Fibroblast of lung (primary cell): ENCODE data around the gene TPSG1. TPM values are rescaled to one million over a fixed set of nuclear protein-coding genes. Genes with fewer than 3 reads are reported as not detected.

Source experiments
- DNase-seq, 2 donors: peaks; one replicate each; pipeline versions ENCODE4 v3.0.0 to v3.0.0-alpha.2; 2010; ENCODE audit warnings: low read depth in 2 of 2
- H2AFZ ChIP-seq: 2 replicates; pipeline ENCODE4 v1.5.1; 2012; ENCODE audit warnings: low read length, control low read depth, inconsistent platforms
- H3K27ac ChIP-seq: 2 replicates; pipeline ENCODE4 v1.5.1; 2011; ENCODE audit warnings: low read length, control low read depth; ENCODE audit not compliant: insufficient read depth
- H3K27me3 ChIP-seq: 2 replicates; pipeline ENCODE4 v1.5.1; 2011; ENCODE audit warnings: mild to moderate bottlenecking, low read length; ENCODE audit not compliant: control insufficient read depth, insufficient read depth
- H3K36me3 ChIP-seq: 2 replicates; pipeline ENCODE4 v1.5.1; 2011; ENCODE audit warnings: low read length; ENCODE audit not compliant: control insufficient read depth, insufficient read depth
- H3K4me1 ChIP-seq: 2 replicates; pipeline ENCODE4 v1.5.1; 2011; ENCODE audit warnings: low read length; ENCODE audit not compliant: control insufficient read depth, insufficient read depth; ENCODE audit errors: extremely low read depth
- H3K4me2 ChIP-seq: 2 replicates; pipeline ENCODE4 v1.5.1; 2011; ENCODE audit warnings: low read length, control low read depth; ENCODE audit not compliant: insufficient read depth; ENCODE audit errors: extremely low read depth
- H3K4me3 ChIP-seq, 4 experiments: fragments of 200-600 bp in 1 of 4; sonication (generic) in 1 of 4; replicated peaks in 1 of 4; 2 replicates each; pipeline ENCODE4 v1.5.1; 2011 to 2016; ENCODE audit warnings: low read length in 4 of 4, low read depth in 3 of 4, mild to moderate bottlenecking in 3 of 4, control low read depth in 2 of 4, inconsistent platforms in 1 of 4, mixed read lengths in 1 of 4; ENCODE audit not compliant: insufficient read depth in 1 of 4; ENCODE audit errors: control extremely low read depth in 1 of 4
- H3K79me2 ChIP-seq: 2 replicates; pipeline ENCODE4 v1.5.1; 2012; ENCODE audit warnings: mild to moderate bottlenecking, low read length, inconsistent platforms; ENCODE audit not compliant: control insufficient read depth, insufficient read depth
- H3K9ac ChIP-seq: 2 replicates; pipeline ENCODE4 v1.5.1; 2011; ENCODE audit warnings: mild to moderate bottlenecking, low read length, control low read depth; ENCODE audit not compliant: insufficient read depth
- H3K9me3 ChIP-seq: 2 replicates; pipeline ENCODE4 v1.5.1; 2012; ENCODE audit warnings: low read depth, low read length; ENCODE audit not compliant: control insufficient read depth, insufficient read depth
- H4K20me1 ChIP-seq: 2 replicates; pipeline ENCODE4 v1.5.1; 2011; ENCODE audit warnings: low read length; ENCODE audit not compliant: control insufficient read depth, insufficient read depth; ENCODE audit errors: extremely low read depth
- EZH2 ChIP-seq: IDR thresholded peaks from 2 replicates; pipeline ENCODE4 v1.5.1; 2012; ENCODE audit warnings: low read length, control low read depth, mild to moderate bottlenecking; ENCODE audit errors: missing control alignments
- polyA plus RNA-seq, 2 donors: library from polyadenylated mRNA; depleted of rRNA in 1 of 2; stranded (reverse) in 1 of 2; unstranded in 1 of 2; fragments of >200 nt; gene quantifications; 2 replicates each; pipeline ENCODE4 v1.2.1, GENCODE V29; 2011 to 2012; ENCODE audit warnings: missing spikeins in 1 of 2
- total RNA-seq: library from RNA; depleted of rRNA; stranded (reverse); fragments of >200 nt; gene quantifications from 2 replicates; pipeline ENCODE4 v1.2.1, GENCODE V29; 2014
- TF ChIP-seq, protein P1 (sequence below), 2 donors: IDR thresholded peaks in 1 of 2; conservative IDR thresholded peaks in 1 of 2; 1 replicate in 1 of 2; 2 replicates in 1 of 2; pipeline ENCODE4 v1.5.1; 2011 to 2012; ENCODE audit warnings: low read length in 2 of 2, control low read depth in 1 of 2, inconsistent platforms in 1 of 2, low read depth in 1 of 2, mild to moderate bottlenecking in 1 of 2

The TPSG1 gene
- total and polyA plus RNA-seq, 2 donors (not counting 1 experiment from before 2014, with no cell fraction given), result not detected

DNA sequence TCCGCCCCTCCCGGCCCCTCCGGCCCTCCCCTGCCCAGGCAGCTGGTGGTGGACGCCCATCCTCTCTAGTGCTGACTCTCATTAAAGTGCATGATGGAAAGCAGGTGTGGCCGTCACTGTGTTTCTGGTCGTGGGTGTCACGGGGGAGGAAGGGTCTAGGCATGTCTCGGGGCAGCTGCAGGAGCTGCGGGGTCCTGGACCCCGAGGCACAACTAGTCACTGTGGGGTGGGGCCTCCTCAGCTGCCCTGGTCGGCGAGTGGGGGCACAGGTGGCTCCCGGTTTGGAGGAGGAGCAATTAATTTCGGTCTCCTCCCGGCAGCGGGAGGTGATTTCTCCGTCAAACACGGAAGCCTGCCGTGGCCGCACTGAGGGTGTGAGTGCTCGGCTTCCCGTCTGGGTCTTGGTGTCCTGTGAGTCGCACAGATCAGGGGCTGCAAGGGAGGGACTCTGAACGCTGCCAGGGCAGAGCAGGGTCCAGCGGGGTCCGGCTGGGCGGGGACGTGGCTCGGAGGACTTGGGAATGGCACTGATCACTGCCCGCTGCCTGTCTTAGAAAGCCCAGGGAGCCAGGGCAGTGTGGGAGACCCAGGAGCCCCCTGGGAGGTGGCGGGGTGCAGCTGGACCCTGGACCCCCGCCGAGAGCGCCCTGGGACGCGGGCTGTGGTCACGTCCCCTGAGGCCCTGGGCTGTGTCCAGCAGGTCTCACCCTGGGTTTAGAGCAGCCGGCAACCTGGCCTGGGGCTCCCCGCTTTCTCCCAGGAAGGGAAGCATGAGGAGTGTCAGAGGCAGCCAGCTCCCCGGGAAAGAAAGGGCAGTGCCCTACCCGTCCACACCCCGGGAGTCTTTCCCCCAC is 34.1 kb upstream of the TPSG1 start:
- Histone ChIP-seq H2AFZ (no peak overlapping the region), H3K4me3 (no peak overlapping the region), H3K27me3 (peaks cover 20% of the 10 kb centered on the region), H3K36me3 (no peaks in the 10 kb centered on the region), H4K20me1 (no peaks in the 10 kb centered on the region), H3K4me2 (no peak overlapping the region), H3K9ac (no peak overlapping the region), H3K9me3 (no peaks in the 10 kb centered on the region), H3K27ac (no peak overlapping the region), H3K79me2 (no peaks in the 10 kb centered on the region), H3K4me1 (no peaks in the 10 kb centered on the region)
- TF ChIP-seq, protein P1, sequence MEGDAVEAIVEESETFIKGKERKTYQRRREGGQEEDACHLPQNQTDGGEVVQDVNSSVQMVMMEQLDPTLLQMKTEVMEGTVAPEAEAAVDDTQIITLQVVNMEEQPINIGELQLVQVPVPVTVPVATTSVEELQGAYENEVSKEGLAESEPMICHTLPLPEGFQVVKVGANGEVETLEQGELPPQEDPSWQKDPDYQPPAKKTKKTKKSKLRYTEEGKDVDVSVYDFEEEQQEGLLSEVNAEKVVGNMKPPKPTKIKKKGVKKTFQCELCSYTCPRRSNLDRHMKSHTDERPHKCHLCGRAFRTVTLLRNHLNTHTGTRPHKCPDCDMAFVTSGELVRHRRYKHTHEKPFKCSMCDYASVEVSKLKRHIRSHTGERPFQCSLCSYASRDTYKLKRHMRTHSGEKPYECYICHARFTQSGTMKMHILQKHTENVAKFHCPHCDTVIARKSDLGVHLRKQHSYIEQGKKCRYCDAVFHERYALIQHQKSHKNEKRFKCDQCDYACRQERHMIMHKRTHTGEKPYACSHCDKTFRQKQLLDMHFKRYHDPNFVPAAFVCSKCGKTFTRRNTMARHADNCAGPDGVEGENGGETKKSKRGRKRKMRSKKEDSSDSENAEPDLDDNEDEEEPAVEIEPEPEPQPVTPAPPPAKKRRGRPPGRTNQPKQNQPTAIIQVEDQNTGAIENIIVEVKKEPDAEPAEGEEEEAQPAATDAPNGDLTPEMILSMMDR (conservative IDR thresholded peaks at IDR 0.05 in 1 of 2, IDR thresholded peaks at IDR 0.05 in 1 of 2; ENCODE audit: low read depth in 1 of 2, low read length in 2 of 2), result no peak
- TF ChIP-seq EZH2, result no peak
- DNase-seq, result no peak

DNA sequence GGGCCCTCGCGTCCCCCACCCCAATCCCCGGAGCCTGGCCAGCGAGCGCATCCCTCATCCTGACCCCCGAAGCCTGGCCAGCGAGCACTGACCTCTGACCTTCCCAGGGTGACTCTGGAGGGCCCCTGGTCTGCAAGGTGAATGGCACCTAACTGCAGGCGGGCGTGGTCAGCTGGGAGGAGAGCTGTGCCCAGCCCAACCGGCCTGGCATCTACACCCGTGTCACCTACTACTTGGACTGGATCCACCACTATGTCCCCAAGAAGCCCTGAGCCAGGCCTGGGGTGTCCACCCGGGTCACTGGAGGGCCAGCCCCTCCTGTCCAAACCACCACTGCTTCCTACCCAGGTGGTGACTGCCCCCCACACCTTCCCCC is 33.1 kb upstream of the TPSG1 start:
- no peak for TF ChIP-seq EZH2
- TF ChIP-seq, protein P1 (conservative IDR thresholded peaks at IDR 0.05 in 1 of 2, IDR thresholded peaks at IDR 0.05 in 1 of 2; ENCODE audit: low read depth in 1 of 2, low read length in 2 of 2), result no peak
- Histone ChIP-seq H3K27ac (no peak overlapping the region), H3K36me3 (no peaks in the 10 kb centered on the region), H3K4me1 (no peaks in the 10 kb centered on the region), H4K20me1 (no peaks in the 10 kb centered on the region), H3K79me2 (no peaks in the 10 kb centered on the region), H2AFZ (no peak overlapping the region), H3K9ac (no peak overlapping the region), H3K27me3 (peaks cover 20% of the 10 kb centered on the region), H3K9me3 (no peaks in the 10 kb centered on the region), H3K4me2 (no peak overlapping the region), H3K4me3 (no peak overlapping the region)
- DNase-seq, result no peak

DNA sequence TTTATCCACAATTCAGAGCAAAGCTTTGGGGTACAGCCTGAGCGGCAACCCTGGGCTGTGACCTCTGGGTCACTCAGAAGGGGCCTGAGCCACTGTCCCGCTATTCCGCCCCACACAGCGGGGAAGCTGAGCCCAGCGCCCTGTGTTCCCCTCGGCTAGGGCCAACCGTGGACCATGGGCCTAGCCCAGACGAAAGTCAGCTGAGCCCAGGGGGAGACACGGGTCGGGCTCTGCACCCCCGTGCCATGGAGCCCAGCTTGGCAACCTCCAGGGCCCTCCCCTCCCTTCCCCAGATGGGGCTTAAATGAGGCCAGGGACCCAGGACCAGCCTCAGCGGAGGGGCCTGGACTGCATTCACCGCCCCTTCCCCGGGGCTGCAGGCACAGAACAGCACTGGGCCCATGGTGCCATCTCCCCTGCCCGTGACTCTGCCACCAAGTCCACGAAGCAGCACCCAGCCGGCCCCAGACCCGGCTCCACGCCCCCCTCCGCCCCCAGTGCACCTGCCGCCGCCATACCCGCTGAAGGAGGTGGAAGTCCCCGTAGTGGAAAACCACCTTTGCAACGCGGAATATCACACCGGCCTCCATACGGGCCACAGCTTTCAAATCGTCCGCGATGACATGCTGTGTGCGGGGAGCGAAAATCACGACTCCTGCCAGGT is 32.6 kb upstream of the TPSG1 start:
- no peaks in the 10 kb centered on the region for H3K9me3 ChIP-seq
- H3K27me3 ChIP-seq, result peaks cover 20% of the 10 kb centered on the region
- H3K4me1 ChIP-seq, result no peaks in the 10 kb centered on the region
- no peak for DNase-seq
- no peak overlapping the region for H3K4me2 ChIP-seq
- TF ChIP-seq, protein P1 (conservative IDR thresholded peaks at IDR 0.05 in 1 of 2, IDR thresholded peaks at IDR 0.05 in 1 of 2; ENCODE audit: low read depth in 1 of 2, low read length in 2 of 2), result no peak
- no peak for TF ChIP-seq EZH2
- no peaks in the 10 kb centered on the region for H3K79me2 ChIP-seq
- no peak overlapping the region for H3K27ac ChIP-seq
- no peak overlapping the region for H3K9ac ChIP-seq
- H3K36me3 ChIP-seq, result no peaks in the 10 kb centered on the region
- no peak overlapping the region for H3K4me3 ChIP-seq
- no peaks in the 10 kb centered on the region for H4K20me1 ChIP-seq
- no peak overlapping the region for H2AFZ ChIP-seq
